ENCODE measurements around the gene SORCS2.

Gene SORCS2

GRCh38 chr4:7348946-7349900 is 156.9 kb downstream of the SORCS2 start:
- Histone ChIP-seq H3K36me3 (ENCODE audit: control insufficient read depth in 4 of 4, insufficient read depth in 4 of 4, low read length in 3 of 4) (no peaks in the 10 kb centered on the region), H3K4me1 (ENCODE audit: control extremely low read depth in 1 of 4, control insufficient read depth in 4 of 4, insufficient read depth in 4 of 4, low read length in 3 of 4) (no peaks in the 10 kb centered on the region), H3K4me3 (ENCODE audit: control insufficient read depth in 1 of 7, extremely low read depth in 1 of 7, insufficient read depth in 4 of 7, low read depth in 2 of 7, low read length in 6 of 7) (no peak overlapping the region), H3K9me3 (ENCODE audit: control extremely low read depth in 1 of 5, control insufficient read depth in 4 of 5, insufficient read depth in 2 of 5, low read depth in 1 of 5, low read length in 4 of 5) (peaks cover 0 to 15% (median 4%) of the 10 kb centered on the region in 5 experiments), H3K27me3 (replicated peaks in 2 of 5; ENCODE audit: control insufficient read depth in 4 of 5, insufficient read depth in 5 of 5, low read length in 4 of 5) (peaks cover 0 to 20% (median 2%) of the 10 kb centered on the region in 5 experiments), H3K27ac (ENCODE audit: insufficient read depth in 1 of 2, low read depth in 1 of 2, low read length in 2 of 2, poor library complexity in 1 of 2, severe bottlenecking in 2 of 2) (no peak overlapping the region)
- WGBS (ENCODE audit: insufficient coverage) = 85% methylated on average over 13 of the region's 18 CpGs
- ChIA-PET CTCF (no interaction called here), POLR2A (no interaction called here)
- no peak for DNase-seq

- ChIA-PET CTCF (no interaction called here), POLR2A (no interaction called here)
- H3K36me3 ChIP-seq (ENCODE audit: control insufficient read depth in 4 of 4, insufficient read depth in 4 of 4, low read length in 3 of 4) = no peaks in the 10 kb centered on the region
- no peak for DNase-seq
- peaks cover 0 to 11% (median 4%) of the 10 kb centered on the region in 5 experiments for H3K9me3 ChIP-seq (ENCODE audit: control extremely low read depth in 1 of 5, control insufficient read depth in 4 of 5, insufficient read depth in 2 of 5, low read depth in 1 of 5, low read length in 4 of 5)
- H3K4me1 ChIP-seq (ENCODE audit: control extremely low read depth in 1 of 4, control insufficient read depth in 4 of 4, insufficient read depth in 4 of 4, low read length in 3 of 4) = no peaks in the 10 kb centered on the region
- no peak overlapping the region for H3K4me3 ChIP-seq (ENCODE audit: control insufficient read depth in 1 of 7, extremely low read depth in 1 of 7, insufficient read depth in 4 of 7, low read depth in 2 of 7, low read length in 6 of 7)
- 85% methylated on average over 6 of the region's 6 CpGs for WGBS (ENCODE audit: insufficient coverage)
- no peak overlapping the region for H3K27ac ChIP-seq (ENCODE audit: insufficient read depth in 1 of 2, low read depth in 1 of 2, low read length in 2 of 2, poor library complexity in 1 of 2, severe bottlenecking in 2 of 2)
- peaks cover 0 to 19% (median 0%) of the 10 kb centered on the region in 5 experiments for H3K27me3 ChIP-seq (replicated peaks in 2 of 5; ENCODE audit: control insufficient read depth in 4 of 5, insufficient read depth in 5 of 5, low read length in 4 of 5)
Observed at GRCh38 chr4:7350396-7350795, 158.1 kb downstream of the SORCS2 start.

GRCh38 chr4:7351014-7351413 is 158.7 kb downstream of the SORCS2 start:
- Histone ChIP-seq H3K36me3 (ENCODE audit: control insufficient read depth in 4 of 4, insufficient read depth in 4 of 4, low read length in 3 of 4) (no peaks in the 10 kb centered on the region), H3K4me3 (ENCODE audit: control insufficient read depth in 1 of 7, extremely low read depth in 1 of 7, insufficient read depth in 4 of 7, low read depth in 2 of 7, low read length in 6 of 7) (no peak overlapping the region), H3K27ac (ENCODE audit: insufficient read depth in 1 of 2, low read depth in 1 of 2, low read length in 2 of 2, poor library complexity in 1 of 2, severe bottlenecking in 2 of 2) (no peak overlapping the region), H3K27me3 (replicated peaks in 2 of 5; ENCODE audit: control insufficient read depth in 4 of 5, insufficient read depth in 5 of 5, low read length in 4 of 5) (peaks cover 0 to 19% (median 0%) of the 10 kb centered on the region in 5 experiments), H3K4me1 (ENCODE audit: control extremely low read depth in 1 of 4, control insufficient read depth in 4 of 4, insufficient read depth in 4 of 4, low read length in 3 of 4) (no peaks in the 10 kb centered on the region), H3K9me3 (ENCODE audit: control extremely low read depth in 1 of 5, control insufficient read depth in 4 of 5, insufficient read depth in 2 of 5, low read depth in 1 of 5, low read length in 4 of 5) (peaks cover 0 to 5% (median 4%) of the 10 kb centered on the region in 5 experiments)
- DNase-seq = no peak
- ChIA-PET POLR2A (interaction anchor here (0.6 kb wide), 1 partner anchor 42 kb away, joined by 4 read pairs; no protein-coding TSS in a partner anchor), CTCF (no interaction called here)
- WGBS (ENCODE audit: insufficient coverage) = 81% methylated on average over 12 of the region's 12 CpGs

GRCh38 chr4:7352486-7352885 is 160.1 kb downstream of the SORCS2 start:
- Histone ChIP-seq H3K4me3 (ENCODE audit: control insufficient read depth in 1 of 7, extremely low read depth in 1 of 7, insufficient read depth in 4 of 7, low read depth in 2 of 7, low read length in 6 of 7) (no peak overlapping the region), H3K4me1 (ENCODE audit: control extremely low read depth in 1 of 4, control insufficient read depth in 4 of 4, insufficient read depth in 4 of 4, low read length in 3 of 4) (no peaks in the 10 kb centered on the region), H3K27me3 (replicated peaks in 2 of 5; ENCODE audit: control insufficient read depth in 4 of 5, insufficient read depth in 5 of 5, low read length in 4 of 5) (peaks cover 0 to 19% (median 0%) of the 10 kb centered on the region in 5 experiments), H3K27ac (ENCODE audit: insufficient read depth in 1 of 2, low read depth in 1 of 2, low read length in 2 of 2, poor library complexity in 1 of 2, severe bottlenecking in 2 of 2) (no peak overlapping the region), H3K9me3 (ENCODE audit: control extremely low read depth in 1 of 5, control insufficient read depth in 4 of 5, insufficient read depth in 2 of 5, low read depth in 1 of 5, low read length in 4 of 5) (no peaks in the 10 kb centered on the region), H3K36me3 (ENCODE audit: control insufficient read depth in 4 of 4, insufficient read depth in 4 of 4, low read length in 3 of 4) (no peaks in the 10 kb centered on the region)
- ChIA-PET CTCF (no interaction called here), POLR2A (no interaction called here)
- DNase-seq = no peak
- 87% methylated on average over 6 of the region's 6 CpGs for WGBS (ENCODE audit: insufficient coverage)

- 93% methylated on average over 7 of the region's 7 CpGs for WGBS (ENCODE audit: insufficient coverage)
- Histone ChIP-seq H3K4me1 (ENCODE audit: control extremely low read depth in 1 of 4, control insufficient read depth in 4 of 4, insufficient read depth in 4 of 4, low read length in 3 of 4) (no peaks in the 10 kb centered on the region), H3K9me3 (ENCODE audit: control extremely low read depth in 1 of 5, control insufficient read depth in 4 of 5, insufficient read depth in 2 of 5, low read depth in 1 of 5, low read length in 4 of 5) (no peaks in the 10 kb centered on the region), H3K27ac (ENCODE audit: insufficient read depth in 1 of 2, low read depth in 1 of 2, low read length in 2 of 2, poor library complexity in 1 of 2, severe bottlenecking in 2 of 2) (no peak overlapping the region), H3K4me3 (ENCODE audit: control insufficient read depth in 1 of 7, extremely low read depth in 1 of 7, insufficient read depth in 4 of 7, low read depth in 2 of 7, low read length in 6 of 7) (no peak overlapping the region), H3K27me3 (replicated peaks in 2 of 5; ENCODE audit: control insufficient read depth in 4 of 5, insufficient read depth in 5 of 5, low read length in 4 of 5) (peaks cover 0 to 19% (median 0%) of the 10 kb centered on the region in 5 experiments), H3K36me3 (ENCODE audit: control insufficient read depth in 4 of 4, insufficient read depth in 4 of 4, low read length in 3 of 4) (no peaks in the 10 kb centered on the region)
- ChIA-PET POLR2A (no interaction called here), CTCF (no interaction called here)
- DNase-seq = no peak
Observed at GRCh38 chr4:7353046-7353790, 160.9 kb downstream of the SORCS2 start.

- POLR2A ChIA-PET = interaction anchor here (0.8 kb wide), 1 partner anchor 121 kb away, joined by 4 read pairs; no protein-coding TSS in a partner anchor
- 92% methylated on average over 13 of the region's 17 CpGs for WGBS (ENCODE audit: insufficient coverage)
- Histone ChIP-seq H3K4me1 (ENCODE audit: control extremely low read depth in 1 of 4, control insufficient read depth in 4 of 4, insufficient read depth in 4 of 4, low read length in 3 of 4) (no peaks in the 10 kb centered on the region), H3K27me3 (replicated peaks in 2 of 5; ENCODE audit: control insufficient read depth in 4 of 5, insufficient read depth in 5 of 5, low read length in 4 of 5) (peaks cover 0 to 19% (median 0%) of the 10 kb centered on the region in 5 experiments), H3K9me3 (ENCODE audit: control extremely low read depth in 1 of 5, control insufficient read depth in 4 of 5, insufficient read depth in 2 of 5, low read depth in 1 of 5, low read length in 4 of 5) (no peaks in the 10 kb centered on the region), H3K4me3 (ENCODE audit: control insufficient read depth in 1 of 7, extremely low read depth in 1 of 7, insufficient read depth in 4 of 7, low read depth in 2 of 7, low read length in 6 of 7) (no peak overlapping the region), H3K27ac (ENCODE audit: insufficient read depth in 1 of 2, low read depth in 1 of 2, low read length in 2 of 2, poor library complexity in 1 of 2, severe bottlenecking in 2 of 2) (no peak overlapping the region), H3K36me3 (ENCODE audit: control insufficient read depth in 4 of 4, insufficient read depth in 4 of 4, low read length in 3 of 4) (no peaks in the 10 kb centered on the region)
- no peak for DNase-seq
- CTCF ChIA-PET = interaction anchor here (0.7 kb wide), 1 partner anchor 414 kb away, joined by 3 read pairs; no protein-coding TSS in a partner anchor
Observed at GRCh38 chr4:7353846-7354610, 161.7 kb downstream of the SORCS2 start.

Data from common myeloid progenitor, CD34-positive (primary cell).